Measurements from ENCODE around the gene IGSF5. TPM values are rescaled to one million over a fixed set of nuclear protein-coding genes. Genes with fewer than 3 reads are reported as not detected.

The IGSF5 gene
- total and polyA plus RNA-seq, 10 of the 15 experiments (the other 5 are each of a cell fraction or from before 2014, with no cell fraction given), result not detected

DNA sequence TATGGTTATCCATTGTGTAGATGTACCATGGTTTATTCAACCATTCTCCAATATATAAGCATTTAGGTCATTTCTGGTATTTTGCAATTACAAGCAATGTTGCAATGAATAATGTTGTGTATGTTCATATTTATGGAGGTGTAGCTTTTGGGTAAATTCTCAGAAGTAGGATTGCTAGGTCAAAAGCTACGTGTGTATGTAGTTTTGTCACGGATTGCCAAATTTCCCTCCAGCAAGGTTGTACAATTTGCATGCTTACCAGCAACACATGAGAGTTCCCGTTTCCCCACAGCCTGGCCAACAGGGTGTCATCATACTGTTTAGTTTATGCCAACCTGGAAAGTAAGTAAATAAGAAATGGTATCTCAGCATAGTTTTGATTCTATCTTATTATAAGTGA lies 36.3 kb downstream of the IGSF5 start:
- intact Hi-C loops (cut with micrococcal nuclease; ENCODE audit: unreplicated experiment), result no loop called here
- no peak for ATAC-seq
- in situ Hi-C loops (cut with MboI), result no loop called here
- no peak overlapping the region for H3K4me2 ChIP-seq (ENCODE audit: control insufficient read depth, insufficient read depth)
- H4K20me1 ChIP-seq (ENCODE audit: control insufficient read depth, insufficient read depth), result no peaks in the 10 kb centered on the region
- no peak for DNase-seq (ENCODE audit: low read depth, low spot score)
- no peak for FAIRE-seq
- no peak overlapping the region for H3K9ac ChIP-seq (ENCODE audit: control insufficient read depth, insufficient read depth, low read length)
- ChIA-PET RAD21 (ENCODE audit: unreplicated experiment) (no interaction called here), CTCF (no interaction called here), SMC1A (ENCODE audit: uncharacterized antibody, unreplicated experiment) (no interaction called here), POLR2A (no interaction called here)
- H3K4me1 ChIP-seq (ENCODE audit: control insufficient read depth, insufficient read depth, low read length), result no peaks in the 10 kb centered on the region
- H3K27ac ChIP-seq (ENCODE audit: control insufficient read depth, insufficient read depth), result no peak overlapping the region
- H3K4me3 ChIP-seq, result no peak overlapping the region
- BruUV-seq (replicated peaks), result no TSS peak
- no peaks in the 10 kb centered on the region for H3K27me3 ChIP-seq (replicated peaks in 1 of 2; ENCODE audit: control insufficient read depth in 2 of 2, insufficient read depth in 2 of 2, low read length in 1 of 2)
- H3K9me3 ChIP-seq (replicated peaks; ENCODE audit: control insufficient read depth, insufficient read depth, low read length), result no peaks in the 10 kb centered on the region; the same call in 2 of the 3 replicates
- 21% methylated on average over 3 of the region's 3 CpGs for WGBS (ENCODE audit: insufficient coverage, insufficient replicate concordance, low lambda C conversion rate, missing lambda C conversion rate)
- TF ChIP-seq SIN3A (IDR thresholded peaks at IDR 0.05; ENCODE audit: low read depth, low read length) (no peak), YBX1 (IDR thresholded peaks at IDR 0.05) (no peak), TCF3 (IDR thresholded peaks at IDR 0.05; ENCODE audit: borderline replicate concordance, insufficient read depth, low read depth, low read length) (no peak), STAT3 (IDR thresholded peaks at IDR 0.05; ENCODE audit: low read depth, low read length) (no peak), JUNB (IDR thresholded peaks at IDR 0.05) (no peak), SREBF2 (IDR thresholded peaks at IDR 0.05; ENCODE audit: low read length) (no peak), CHD1 (IDR thresholded peaks at IDR 0.05; ENCODE audit: low read depth, low read length) (no peak), BMI1 (IDR thresholded peaks at IDR 0.05; ENCODE audit: borderline replicate concordance) (no peak), SUPT20H (IDR thresholded peaks at IDR 0.05; ENCODE audit: borderline replicate concordance, control insufficient read depth, low read depth, low read length) (no peak), EGR1 (IDR thresholded peaks at IDR 0.05; ENCODE audit: borderline replicate concordance in 1 of 2, low read depth in 2 of 2, low read length in 2 of 2) (no peak), PBX3 (IDR thresholded peaks at IDR 0.05; ENCODE audit: insufficient replicate concordance, low read depth, low read length) (no peak), CEBPB (IDR thresholded peaks at IDR 0.05; ENCODE audit: borderline replicate concordance in 1 of 2, low read depth in 2 of 2, low read length in 2 of 2) (no peak), POLR2A (IDR thresholded peaks at IDR 0.05; ENCODE audit: low read depth, low read length) (no peak)
- TF ChIP-seq, protein P1, sequence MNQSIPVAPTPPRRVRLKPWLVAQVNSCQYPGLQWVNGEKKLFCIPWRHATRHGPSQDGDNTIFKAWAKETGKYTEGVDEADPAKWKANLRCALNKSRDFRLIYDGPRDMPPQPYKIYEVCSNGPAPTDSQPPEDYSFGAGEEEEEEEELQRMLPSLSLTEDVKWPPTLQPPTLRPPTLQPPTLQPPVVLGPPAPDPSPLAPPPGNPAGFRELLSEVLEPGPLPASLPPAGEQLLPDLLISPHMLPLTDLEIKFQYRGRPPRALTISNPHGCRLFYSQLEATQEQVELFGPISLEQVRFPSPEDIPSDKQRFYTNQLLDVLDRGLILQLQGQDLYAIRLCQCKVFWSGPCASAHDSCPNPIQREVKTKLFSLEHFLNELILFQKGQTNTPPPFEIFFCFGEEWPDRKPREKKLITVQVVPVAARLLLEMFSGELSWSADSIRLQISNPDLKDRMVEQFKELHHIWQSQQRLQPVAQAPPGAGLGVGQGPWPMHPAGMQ (IDR thresholded peaks at IDR 0.05; ENCODE audit: borderline replicate concordance), result no peak
- H3K36me3 ChIP-seq (ENCODE audit: control insufficient read depth in 2 of 2, insufficient read depth in 2 of 2, low read length in 1 of 2), result no peaks in the 10 kb centered on the region
- H3K79me2 ChIP-seq (ENCODE audit: control insufficient read depth, insufficient read depth, low read length), result no peaks in the 10 kb centered on the region
- no peak overlapping the region for H2AFZ ChIP-seq (ENCODE audit: control insufficient read depth, low read depth, low read length)

Measured in GM12878 (cell line).